Pancreas (tissue), 10 donors: ENCODE measurements around the gene SERPINA9. TPM values are rescaled to one million over a fixed set of nuclear protein-coding genes. Genes with fewer than 3 reads are reported as not detected.

Source experiments
- ATAC-seq, 4 donors: fragments of 200-7000 bp; cut with Tn5 transposase; one replicate each; pipeline versions ENCODE4 v1.8.0 to v1.9.1; 2020; ENCODE audit warnings: mild to moderate bottlenecking in 4 of 4, moderate library complexity in 4 of 4
- DNase-seq, 6 donors: peaks; one replicate each; pipeline ENCODE4 v3.0.0-alpha.2; 2020
- FAIRE-seq: peaks from 2 replicates; lab custom pipeline; 2012; peaks lifted over from hg19 to GRCh38; lab: Jason Lieb, UNC
- H3K27ac ChIP-seq, 4 donors: fragments of 200-600 bp; sonication (generic); 1 replicate in 3 of 4; 2 replicates in 1 of 4; pipeline versions ENCODE4 v1.5.0 to v1.8.0; 2020
- H3K27me3 ChIP-seq, 4 donors: fragments of 200-600 bp; one replicate each; pipeline ENCODE4 v1.8.0; 2021
- H3K36me3 ChIP-seq, 3 donors: fragments of 200-600 bp; sonication (generic) in 1 of 3; one replicate each; pipeline versions ENCODE4 v1.5.0 to v1.8.0; 2020 to 2021
- H3K4me1 ChIP-seq, 3 donors: fragments of 200-600 bp; one replicate each; pipeline ENCODE4 v1.8.0; 2021
- H3K4me3 ChIP-seq, 4 donors: fragments of 200-600 bp; sonication (generic) in 2 of 4; one replicate each; pipeline versions ENCODE4 v1.5.0 to v1.8.0; 2020 to 2021
- H3K9me3 ChIP-seq, 4 donors: fragments of 200-600 bp; one replicate each; pipeline ENCODE4 v1.8.0; 2021
- WGBS, 2 donors: extraction: QIAGEN DNeasy Blood & Tissue Kit; methylation state at CpG; one replicate each; pipeline ENCODE4 v1.1.7; 2013; 5-methylcytosine and 5-hydroxymethylcytosine counted together
- intact Hi-C, 3 donors: fragments of 100-400 bp; cut with DNase I; formaldehyde crosslinking; loops; one replicate each; pipeline versions ENCODE4 v1.11.1 to v1.14.2; 2022
- polyA plus RNA-seq, 2 donors: library from polyadenylated mRNA; stranded (reverse); fragments of 200-250 nt; gene quantifications; one replicate each; pipeline ENCODE4 v1.2.3, GENCODE V29; 2013
- total RNA-seq, 6 donors: library from RNA; stranded (reverse); fragmentation: NEBNext Ultra II Directional in 4 of 6; extraction: Animal tissue kit (Norgen Biotek cat#: 25700) in 4 of 6; gene quantifications; one replicate each; pipeline versions ENCODE4 v1.2.1 to v1.2.4, GENCODE V29; 2021 to 2023
- TF ChIP-seq, protein P1 (sequence below), 4 donors: fragments of 200-600 bp; sonication (generic) in 3 of 4; IDR thresholded peaks; one replicate each; pipeline versions ENCODE4 v1.5.0 to v1.8.0; 2021; ENCODE audit warnings: antibody characterized with exemption in 4 of 4
- donor health status: healthy with polysubstance abuse.
- donor health status: DM: no; HTN: no; CAD: no; lungs with moderate emphysema.
- donor health status: DM: no; HTN: no; CAD: no.
- donor health status: control.
- donor health status: control.
- donor health status: Bipolar disorder and iron deficiency.
- donor health status: DM: yes; HTN: yes; CAD: no.
- donor health status: DM: no; HTN: no; CAD: no.
- donor health status: DM: no; HTN: no; CAD: no.
- donor health status: DM: yes; HTN: yes; CAD: no.

The SERPINA9 gene
- total and polyA plus RNA-seq, 8 donors: not detected

DNA sequence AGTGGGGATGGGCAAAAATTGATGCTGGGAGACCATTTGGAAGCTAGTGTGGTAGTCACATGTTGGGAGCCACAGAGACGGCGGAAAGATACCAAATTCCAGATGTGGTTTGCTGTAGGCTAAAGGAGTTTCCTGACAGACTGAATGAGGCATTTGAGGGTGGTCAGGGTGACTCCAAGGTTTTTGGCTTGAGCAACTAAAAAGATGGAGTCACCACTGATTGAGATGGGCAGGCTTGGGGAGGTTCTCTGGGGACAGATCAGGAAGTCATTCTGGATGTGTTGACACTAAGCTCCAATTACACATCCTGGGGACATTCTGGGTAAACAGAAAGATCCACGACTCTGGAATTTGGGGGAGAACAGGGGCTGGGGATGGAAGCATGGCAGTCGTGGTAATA lies 15.5 kb upstream of the SERPINA9 start:
- Histone ChIP-seq H3K27ac (no peak overlapping the region), H3K4me3 (no peak overlapping the region), H3K4me1 (no peaks in the 10 kb centered on the region), H3K36me3 (no peaks in the 10 kb centered on the region), H3K9me3 (no peaks in the 10 kb centered on the region), H3K27me3 (no peaks in the 10 kb centered on the region)
- DNase-seq: no peak
- no peak for FAIRE-seq
- TF ChIP-seq, protein P1, sequence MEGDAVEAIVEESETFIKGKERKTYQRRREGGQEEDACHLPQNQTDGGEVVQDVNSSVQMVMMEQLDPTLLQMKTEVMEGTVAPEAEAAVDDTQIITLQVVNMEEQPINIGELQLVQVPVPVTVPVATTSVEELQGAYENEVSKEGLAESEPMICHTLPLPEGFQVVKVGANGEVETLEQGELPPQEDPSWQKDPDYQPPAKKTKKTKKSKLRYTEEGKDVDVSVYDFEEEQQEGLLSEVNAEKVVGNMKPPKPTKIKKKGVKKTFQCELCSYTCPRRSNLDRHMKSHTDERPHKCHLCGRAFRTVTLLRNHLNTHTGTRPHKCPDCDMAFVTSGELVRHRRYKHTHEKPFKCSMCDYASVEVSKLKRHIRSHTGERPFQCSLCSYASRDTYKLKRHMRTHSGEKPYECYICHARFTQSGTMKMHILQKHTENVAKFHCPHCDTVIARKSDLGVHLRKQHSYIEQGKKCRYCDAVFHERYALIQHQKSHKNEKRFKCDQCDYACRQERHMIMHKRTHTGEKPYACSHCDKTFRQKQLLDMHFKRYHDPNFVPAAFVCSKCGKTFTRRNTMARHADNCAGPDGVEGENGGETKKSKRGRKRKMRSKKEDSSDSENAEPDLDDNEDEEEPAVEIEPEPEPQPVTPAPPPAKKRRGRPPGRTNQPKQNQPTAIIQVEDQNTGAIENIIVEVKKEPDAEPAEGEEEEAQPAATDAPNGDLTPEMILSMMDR (IDR thresholded peaks at IDR 0.05): no peak
- 55 to 63% methylated on average over 4 of the region's 4 CpGs for WGBS, 2 donors
- intact Hi-C loops: no loop called here
- ATAC-seq: no peak

DNA sequence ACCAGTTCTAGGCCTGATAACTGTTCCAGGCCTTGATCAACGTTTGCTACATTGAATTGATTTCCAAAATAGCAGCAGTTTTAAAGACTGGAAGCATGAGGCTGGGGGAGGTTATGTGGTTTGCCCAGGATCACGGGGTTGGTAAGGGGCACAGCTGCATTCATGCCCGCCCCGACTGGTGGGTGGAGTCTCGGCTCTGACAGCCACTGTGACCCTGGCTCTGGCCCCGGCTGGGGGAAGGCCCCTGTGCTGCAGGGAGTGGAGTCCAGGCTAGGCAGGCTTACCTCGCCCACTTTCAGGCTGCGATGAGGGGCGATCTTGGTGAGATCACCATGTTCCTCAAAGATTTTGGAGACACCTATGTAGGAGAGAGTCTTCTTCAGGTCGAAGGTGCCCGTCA lies 13.3 kb upstream of the SERPINA9 start:
- TF ChIP-seq, protein P1 (IDR thresholded peaks at IDR 0.05): no peak
- H3K27ac ChIP-seq: no peak overlapping the region
- no peaks in the 10 kb centered on the region for H3K27me3 ChIP-seq
- H3K36me3 ChIP-seq: no peaks in the 10 kb centered on the region
- intact Hi-C loops: no loop called here
- 61 to 70% methylated on average over 11 of the region's 11 CpGs for WGBS, 2 donors
- ATAC-seq (no peak), FAIRE-seq (no peak), DNase-seq (no peak)
- H3K4me3 ChIP-seq: no peak overlapping the region
- H3K4me1 ChIP-seq: peaks cover 0 to 3% (median 0%) of the 10 kb centered on the region in 3 donors
- H3K9me3 ChIP-seq: no peaks in the 10 kb centered on the region

DNA sequence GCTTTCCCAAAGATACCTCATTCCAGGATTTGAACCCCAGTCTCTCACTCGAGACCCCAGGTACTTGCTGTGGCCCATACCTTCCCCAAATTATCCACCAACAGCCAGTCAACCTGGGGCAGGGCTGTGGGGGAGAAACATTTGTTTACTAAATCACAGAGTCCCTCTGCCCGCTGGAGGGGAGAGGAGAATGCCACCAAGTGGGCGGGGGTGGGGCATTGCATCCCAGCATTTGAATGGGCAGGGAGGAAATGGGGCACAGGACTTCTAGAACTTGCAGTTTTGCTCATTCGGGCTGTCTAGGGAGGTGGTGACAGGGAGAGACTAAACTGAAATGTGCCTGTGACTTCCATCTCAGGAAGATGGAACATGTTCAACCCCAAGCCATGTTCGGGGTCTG lies 10.9 kb upstream of the SERPINA9 start:
- FAIRE-seq (no peak), DNase-seq (no peak), ATAC-seq (no peak)
- H3K4me1 ChIP-seq: peaks cover 0 to 3% (median 0%) of the 10 kb centered on the region in 3 donors
- H3K27me3 ChIP-seq: no peaks in the 10 kb centered on the region
- TF ChIP-seq, protein P1 (IDR thresholded peaks at IDR 0.05): no peak
- 29% methylated on average over 5 of the region's 5 CpGs for WGBS, 2 donors
- no peak overlapping the region for H3K4me3 ChIP-seq
- intact Hi-C loops: no loop called here
- H3K27ac ChIP-seq: no peak overlapping the region
- H3K36me3 ChIP-seq: no peaks in the 10 kb centered on the region
- no peaks in the 10 kb centered on the region for H3K9me3 ChIP-seq

DNA sequence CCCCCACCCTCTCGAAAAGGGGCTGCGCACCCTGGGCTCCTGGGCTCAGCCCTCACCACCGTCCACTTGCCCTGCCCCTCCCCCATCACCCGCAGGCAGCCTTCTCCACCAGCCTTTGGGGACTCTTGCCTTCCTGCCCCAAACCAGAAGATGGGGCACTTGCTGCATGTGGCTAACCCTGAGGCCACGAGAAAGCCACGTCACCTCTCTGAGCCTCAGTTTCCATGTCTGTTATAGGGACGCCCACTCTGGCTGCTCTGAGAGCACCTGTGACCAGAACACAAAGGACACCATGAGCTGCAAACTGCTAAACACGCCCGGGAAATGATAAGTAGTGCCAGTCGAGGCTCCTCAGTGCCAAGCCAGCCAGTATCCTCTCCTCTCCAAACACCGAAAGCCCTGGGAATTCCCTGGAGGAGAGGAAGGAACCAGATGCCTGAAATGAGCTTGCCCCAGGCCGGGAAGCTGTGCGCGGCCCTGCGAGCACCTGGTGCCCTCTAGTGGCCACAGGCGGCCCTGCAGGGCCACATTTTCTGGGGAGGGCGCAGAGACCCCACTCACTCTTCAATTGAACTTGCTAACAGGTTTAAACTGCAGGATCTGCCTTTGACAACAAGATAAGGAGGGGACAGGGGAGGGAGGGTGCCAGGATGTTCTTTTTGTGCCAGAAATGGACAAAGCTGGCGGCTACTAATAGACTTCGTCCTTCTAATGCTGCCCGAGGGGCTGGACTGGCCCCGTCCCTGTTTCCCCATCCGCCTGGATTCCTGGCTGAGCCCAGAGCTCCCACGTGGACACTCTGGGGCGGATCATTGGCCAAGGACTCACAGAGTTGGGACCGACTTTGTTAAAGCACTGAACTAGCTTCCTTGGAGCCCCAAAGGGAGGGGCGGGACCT lies 10.2 kb upstream of the SERPINA9 start:
- intact Hi-C loops: no loop called here
- ATAC-seq: peak; percentile 89 to 95 (median 92)
- no peaks in the 10 kb centered on the region for H3K9me3 ChIP-seq
- peaks cover 0 to 3% (median 0%) of the 10 kb centered on the region in 3 donors for H3K4me1 ChIP-seq
- H3K27ac ChIP-seq: no peak overlapping the region
- DNase-seq: peak; percentile 34 to 88 (median 68)
- H3K36me3 ChIP-seq: no peaks in the 10 kb centered on the region
- no peaks in the 10 kb centered on the region for H3K27me3 ChIP-seq
- no peak for FAIRE-seq
- 12 to 15% methylated on average over 26 of the region's 26 CpGs for WGBS, 2 donors
- peak overlapping the region in 1 of 4 donors; percentile 17 for H3K4me3 ChIP-seq
- TF ChIP-seq, protein P1 (IDR thresholded peaks at IDR 0.05): peak; percentile 90 to 100 (median 99)

DNA sequence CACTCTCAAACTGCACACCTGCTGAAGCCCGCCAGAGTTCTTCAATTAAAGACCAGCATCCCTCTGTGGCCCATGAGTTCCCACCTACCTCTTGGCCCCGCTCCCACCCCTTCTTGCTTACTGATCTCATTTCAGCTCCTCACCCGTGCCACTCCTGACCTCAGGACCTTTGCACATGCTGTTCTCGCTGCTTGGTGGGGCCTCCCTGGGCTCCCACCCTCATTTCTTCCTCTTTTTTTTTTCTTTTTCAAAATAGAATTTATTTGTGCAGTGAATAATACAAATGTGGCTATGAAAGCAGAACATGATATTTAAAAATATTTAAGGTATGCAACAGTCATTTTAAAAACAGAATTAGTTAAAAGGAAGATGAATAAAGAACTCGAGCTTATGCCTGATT lies 8.5 kb upstream of the SERPINA9 start:
- FAIRE-seq: no peak
- no peak for DNase-seq
- Histone ChIP-seq H3K36me3 (no peaks in the 10 kb centered on the region), H3K4me1 (peaks cover 0 to 3% (median 0%) of the 10 kb centered on the region in 3 donors), H3K27me3 (no peaks in the 10 kb centered on the region), H3K9me3 (no peaks in the 10 kb centered on the region), H3K27ac (no peak overlapping the region), H3K4me3 (no peak overlapping the region)
- TF ChIP-seq, protein P1 (IDR thresholded peaks at IDR 0.05): no peak
- 78 to 92% methylated on average over 5 of the region's 5 CpGs for WGBS, 2 donors
- ATAC-seq: no peak
- intact Hi-C loops: no loop called here
